ENCODE measurements around the gene ZNRF3.

- TF ChIP-seq CTCF (IDR thresholded peaks at IDR 0.05; ENCODE audit: insufficient read depth, low read depth, low read length) (no peak), EZH2 (IDR thresholded peaks at IDR 0.05; ENCODE audit: insufficient read depth, low read length) (no peak)
These were observed 13.2 kb downstream of the ZNRF3 start for GRCh38 chr22:28896611-28897010.
